Activated CD8-positive, alpha-beta memory T cell treated with anti-CD3 and anti-CD28 coated beads, Interleukin-2, amount 50 U/mL, for 24 hours (primary cell): ENCODE results near the gene SV2C.
"Not testable (repeated sequence)": the region's sequence is repeated elsewhere in the genome, so short reads cannot be mapped to it uniquely, and the experiment has no call there.

Source experiments
- DNase-seq: peaks from one replicate; pipeline ENCODE4 v3.0.0-alpha.2; 2020; ENCODE audit errors: extremely low read depth

The SV2C gene

GRCh38 chr5:76336253-76336809 is 253.1 kb downstream of the SV2C start:
- not testable (repeated sequence) for DNase-seq

- DNase-seq: no peak
These were observed 254.8 kb downstream of the SV2C start for GRCh38 chr5:76337953-76338451.

GRCh38 chr5:76339919-76340318 is 256.7 kb downstream of the SV2C start:
- DNase-seq: no peak

- no peak for DNase-seq
These were observed 258.6 kb downstream of the SV2C start for GRCh38 chr5:76341651-76342334.

GRCh38 chr5:76342474-76342873 is 259.3 kb downstream of the SV2C start:
- DNase-seq: no peak

- DNase-seq: no peak
These were observed 262.4 kb downstream of the SV2C start for GRCh38 chr5:76345582-76345981.

GRCh38 chr5:76351176-76351575 is 268.0 kb downstream of the SV2C start:
- no peak for DNase-seq

GRCh38 chr5:76351577-76351976 is 268.4 kb downstream of the SV2C start:
- no peak for DNase-seq

- no peak for DNase-seq
These were observed 273.7 kb downstream of the SV2C start for GRCh38 chr5:76356887-76357286.

GRCh38 chr5:76363352-76364225 is 280.4 kb downstream of the SV2C start:
- DNase-seq: no peak

GRCh38 chr5:76364226-76364589 is 281.0 kb downstream of the SV2C start:
- no peak for DNase-seq

- no peak for DNase-seq
These were observed 282.4 kb downstream of the SV2C start for GRCh38 chr5:76365561-76365960.

- no peak for DNase-seq
These were observed 283.4 kb downstream of the SV2C start for GRCh38 chr5:76366596-76366995.

- DNase-seq: no peak
These were observed 284.6 kb downstream of the SV2C start for GRCh38 chr5:76367623-76368371.

GRCh38 chr5:76368941-76369340 is 285.8 kb downstream of the SV2C start:
- no peak for DNase-seq

GRCh38 chr5:76369668-76370067 is 286.5 kb downstream of the SV2C start:
- DNase-seq: not testable (repeated sequence)

GRCh38 chr5:76371960-76372322 is 288.8 kb downstream of the SV2C start:
- no peak for DNase-seq

GRCh38 chr5:76372323-76373054 is 289.3 kb downstream of the SV2C start:
- no peak for DNase-seq

GRCh38 chr5:76376148-76376865 is 293.1 kb downstream of the SV2C start:
- no peak for DNase-seq

GRCh38 chr5:76376866-76377230 is 293.7 kb downstream of the SV2C start:
- DNase-seq: no peak

- no peak for DNase-seq
These were observed 295.2 kb downstream of the SV2C start for GRCh38 chr5:76378355-76378754.
